NB4 (cell line): Measurements from ENCODE around the gene GLYATL3.
"Not testable (repeated sequence)": the region's sequence is repeated elsewhere in the genome, so short reads cannot be mapped to it uniquely, and the experiment has no call there.

Source experiments
- DNase-seq: peaks from one replicate; pipeline ENCODE4 v3.0.0; 2010; ENCODE audit warnings: low read depth
- H3K4me3 ChIP-seq: one replicate; pipeline ENCODE4 v1.5.1; 2011; ENCODE audit warnings: mild to moderate bottlenecking, low read depth, low read length, moderate library complexity
- MYC ChIP-seq: IDR thresholded peaks from 2 replicates; pipeline ENCODE4 v1.6.1; 2011; ENCODE audit warnings: low read depth, low read length
- POLR2A ChIP-seq: IDR thresholded peaks from 2 replicates; pipeline ENCODE4 v1.6.1; 2011; ENCODE audit warnings: mild to moderate bottlenecking; ENCODE audit not compliant: insufficient read length; ENCODE audit errors: extremely low read depth
- TF ChIP-seq, protein P1 (sequence below): IDR thresholded peaks from 2 replicates; pipeline ENCODE4 v1.6.1; 2011; ENCODE audit warnings: low read depth, low read length
- TF ChIP-seq, protein P2 (sequence below): IDR thresholded peaks from one replicate; pipeline ENCODE4 v1.5.1; 2012; ENCODE audit warnings: low read depth, low read length

The GLYATL3 gene

GRCh38 chr6:49462599-49462926 is 37.2 kb upstream of the GLYATL3 start:
- TF ChIP-seq MYC (no peak), POLR2A (no peak)
- TF ChIP-seq, protein P1, sequence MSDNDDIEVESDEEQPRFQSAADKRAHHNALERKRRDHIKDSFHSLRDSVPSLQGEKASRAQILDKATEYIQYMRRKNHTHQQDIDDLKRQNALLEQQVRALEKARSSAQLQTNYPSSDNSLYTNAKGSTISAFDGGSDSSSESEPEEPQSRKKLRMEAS = no peak
- TF ChIP-seq, protein P2, sequence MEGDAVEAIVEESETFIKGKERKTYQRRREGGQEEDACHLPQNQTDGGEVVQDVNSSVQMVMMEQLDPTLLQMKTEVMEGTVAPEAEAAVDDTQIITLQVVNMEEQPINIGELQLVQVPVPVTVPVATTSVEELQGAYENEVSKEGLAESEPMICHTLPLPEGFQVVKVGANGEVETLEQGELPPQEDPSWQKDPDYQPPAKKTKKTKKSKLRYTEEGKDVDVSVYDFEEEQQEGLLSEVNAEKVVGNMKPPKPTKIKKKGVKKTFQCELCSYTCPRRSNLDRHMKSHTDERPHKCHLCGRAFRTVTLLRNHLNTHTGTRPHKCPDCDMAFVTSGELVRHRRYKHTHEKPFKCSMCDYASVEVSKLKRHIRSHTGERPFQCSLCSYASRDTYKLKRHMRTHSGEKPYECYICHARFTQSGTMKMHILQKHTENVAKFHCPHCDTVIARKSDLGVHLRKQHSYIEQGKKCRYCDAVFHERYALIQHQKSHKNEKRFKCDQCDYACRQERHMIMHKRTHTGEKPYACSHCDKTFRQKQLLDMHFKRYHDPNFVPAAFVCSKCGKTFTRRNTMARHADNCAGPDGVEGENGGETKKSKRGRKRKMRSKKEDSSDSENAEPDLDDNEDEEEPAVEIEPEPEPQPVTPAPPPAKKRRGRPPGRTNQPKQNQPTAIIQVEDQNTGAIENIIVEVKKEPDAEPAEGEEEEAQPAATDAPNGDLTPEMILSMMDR = no peak
- H3K4me3 ChIP-seq = peak overlapping the region; percentile 100
- no peak for DNase-seq

DNA sequence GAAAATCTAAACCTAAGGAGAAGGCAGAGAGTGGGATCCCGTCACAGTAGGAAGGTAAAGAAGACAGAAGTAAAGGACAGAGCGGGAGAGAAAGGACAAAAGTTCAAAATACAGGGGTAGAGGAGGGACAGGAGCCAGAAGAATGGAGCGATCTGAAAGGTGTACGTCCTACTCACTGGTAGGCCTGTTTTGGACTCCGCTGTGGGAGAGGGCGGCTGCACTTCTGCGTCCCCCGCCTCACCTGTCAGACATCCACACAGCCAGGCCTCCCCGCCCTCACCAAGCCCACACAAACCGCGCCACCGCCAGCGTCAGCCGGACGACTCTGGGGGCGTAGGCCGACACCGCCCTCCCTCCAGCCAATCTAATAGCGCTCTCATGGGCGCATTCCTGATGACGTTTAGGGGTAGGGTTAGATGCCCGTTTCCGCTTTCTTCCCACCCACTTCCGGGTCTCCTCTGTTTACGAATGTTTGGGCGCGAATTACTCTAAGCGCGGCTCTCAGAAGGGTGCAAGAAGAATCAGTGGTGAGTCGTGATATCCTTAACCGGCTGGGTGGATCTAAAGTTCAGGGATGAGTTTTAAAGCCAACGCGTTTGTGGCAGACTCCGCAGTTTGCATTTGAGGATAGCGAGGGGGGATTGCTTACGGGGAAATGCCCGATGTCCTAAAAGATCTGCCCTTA is 36.7 kb upstream of the GLYATL3 start, which contains the start of the genes CENPQ and MMUT:
Gene CENPQ (plus strand): TSS at position 444 of the 685 bp plus-strand sequence. CDS start 6,807 bp downstream, outside the sequence.
Gene MMUT (minus strand): TSS at position 327 of the 685 bp plus-strand sequence. CDS start 3,787 bp downstream, outside the sequence.
- DNase-seq = peak; percentile 96
- TF ChIP-seq, protein P1 = peak; percentile 48
- TF ChIP-seq POLR2A (peak; percentile 60), MYC (no peak; the same call in 1 of the 2 replicates)
- TF ChIP-seq, protein P2 = no peak
- H3K4me3 ChIP-seq = peak within 1 kb of the TSS; percentile 100

DNA sequence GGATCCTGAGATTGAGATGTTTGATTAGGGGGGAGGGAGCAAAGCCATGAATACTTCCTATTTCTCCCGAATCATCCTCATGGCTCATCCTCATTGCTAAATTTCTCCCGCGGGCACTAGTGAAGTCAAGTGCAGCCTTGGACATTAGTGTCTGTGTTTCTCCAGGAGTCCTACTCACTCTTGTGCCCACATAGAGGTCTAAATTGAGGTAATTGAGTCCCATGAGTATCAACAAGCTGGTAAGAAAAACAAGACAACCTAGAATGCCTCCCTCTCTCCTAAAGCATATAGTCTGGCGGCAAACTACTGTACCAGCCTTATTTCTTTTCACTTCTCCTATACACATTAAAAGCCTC is 36.1 kb upstream of the GLYATL3 start:
- TF ChIP-seq, protein P1 = no peak
- TF ChIP-seq POLR2A (no peak), MYC (no peak)
- TF ChIP-seq, protein P2 = no peak
- no peak for DNase-seq
- peak overlapping the region; percentile 100 for H3K4me3 ChIP-seq

- H3K4me3 ChIP-seq = peak overlapping the region; percentile 100
- TF ChIP-seq POLR2A (no peak), MYC (no peak)
- TF ChIP-seq, protein P1 = no peak
- TF ChIP-seq, protein P2 = no peak
- no peak for DNase-seq
Measured at GRCh38 chr6:49464691-49465090, 35.0 kb upstream of the GLYATL3 start.

- no peak for DNase-seq
- H3K4me3 ChIP-seq = no peak overlapping the region
- TF ChIP-seq, protein P2 = no peak
- TF ChIP-seq POLR2A = no peak
- TF ChIP-seq, protein P1 = no peak
- no peak for TF ChIP-seq MYC
Measured at GRCh38 chr6:49468042-49468441, 31.7 kb upstream of the GLYATL3 start.

- DNase-seq, H3K4me3 ChIP-seq: not testable (repeated sequence)
Measured at GRCh38 chr6:49476564-49476963, 23.2 kb upstream of the GLYATL3 start.
